ENCODE measurements around the gene CCR3. TPM values are rescaled to one million over a fixed set of nuclear protein-coding genes. Genes with fewer than 3 reads are reported as not detected.

The CCR3 gene
- total RNA-seq, 4 donors from 2014 or later, result not detected

GRCh38 chr3:46286947-46287565 is 44.8 kb downstream of the CCR3 start:
- TF ChIP-seq, protein P1, sequence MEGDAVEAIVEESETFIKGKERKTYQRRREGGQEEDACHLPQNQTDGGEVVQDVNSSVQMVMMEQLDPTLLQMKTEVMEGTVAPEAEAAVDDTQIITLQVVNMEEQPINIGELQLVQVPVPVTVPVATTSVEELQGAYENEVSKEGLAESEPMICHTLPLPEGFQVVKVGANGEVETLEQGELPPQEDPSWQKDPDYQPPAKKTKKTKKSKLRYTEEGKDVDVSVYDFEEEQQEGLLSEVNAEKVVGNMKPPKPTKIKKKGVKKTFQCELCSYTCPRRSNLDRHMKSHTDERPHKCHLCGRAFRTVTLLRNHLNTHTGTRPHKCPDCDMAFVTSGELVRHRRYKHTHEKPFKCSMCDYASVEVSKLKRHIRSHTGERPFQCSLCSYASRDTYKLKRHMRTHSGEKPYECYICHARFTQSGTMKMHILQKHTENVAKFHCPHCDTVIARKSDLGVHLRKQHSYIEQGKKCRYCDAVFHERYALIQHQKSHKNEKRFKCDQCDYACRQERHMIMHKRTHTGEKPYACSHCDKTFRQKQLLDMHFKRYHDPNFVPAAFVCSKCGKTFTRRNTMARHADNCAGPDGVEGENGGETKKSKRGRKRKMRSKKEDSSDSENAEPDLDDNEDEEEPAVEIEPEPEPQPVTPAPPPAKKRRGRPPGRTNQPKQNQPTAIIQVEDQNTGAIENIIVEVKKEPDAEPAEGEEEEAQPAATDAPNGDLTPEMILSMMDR (IDR thresholded peaks at IDR 0.05), result no peak
- no peak for TF ChIP-seq POLR2A (IDR thresholded peaks at IDR 0.05)
- Histone ChIP-seq H3K36me3 (no peaks in the 10 kb centered on the region), H3K27me3 (no peaks in the 10 kb centered on the region), H3K4me3 (no peak overlapping the region), H3K4me1 (no peaks in the 10 kb centered on the region), H3K27ac (no peak overlapping the region), H3K9me3 (no peaks in the 10 kb centered on the region)
- DNase-seq, result no peak

- Histone ChIP-seq H3K36me3 (no peaks in the 10 kb centered on the region), H3K9me3 (no peaks in the 10 kb centered on the region), H3K4me1 (peaks cover 0 to 9% (median 0%) of the 10 kb centered on the region in 4 donors), H3K27ac (no peak overlapping the region), H3K27me3 (no peaks in the 10 kb centered on the region), H3K4me3 (no peak overlapping the region)
- DNase-seq, result no peak
- TF ChIP-seq, protein P1 (IDR thresholded peaks at IDR 0.05), result no peak
- TF ChIP-seq POLR2A (IDR thresholded peaks at IDR 0.05), result no peak
These were observed 47.3 kb downstream of the CCR3 start for GRCh38 chr3:46289551-46289950.

DNA sequence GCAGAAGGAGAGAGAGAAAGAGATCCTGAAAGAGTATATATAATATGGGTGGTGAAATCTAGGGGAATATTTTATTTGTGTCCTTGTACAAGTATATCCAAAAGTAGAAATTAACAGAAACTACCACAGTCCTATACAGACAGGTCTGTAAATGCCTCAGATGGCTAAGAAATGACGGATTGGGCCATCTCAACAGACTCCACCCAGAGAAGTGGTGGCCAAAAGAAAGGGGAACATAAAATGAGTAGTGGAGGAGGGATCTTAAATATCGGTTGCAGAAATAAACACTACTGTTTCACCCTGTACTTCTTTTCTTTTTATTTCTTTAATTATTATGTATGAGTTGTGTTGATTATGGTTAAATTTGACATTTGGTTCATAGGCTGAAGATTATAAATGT is 47.7 kb downstream of the CCR3 start:
- no peak for DNase-seq
- TF ChIP-seq, protein P1 (IDR thresholded peaks at IDR 0.05), result no peak
- TF ChIP-seq POLR2A (IDR thresholded peaks at IDR 0.05), result no peak
- H3K4me3 ChIP-seq, result no peak overlapping the region
- no peaks in the 10 kb centered on the region for H3K27me3 ChIP-seq
- no peaks in the 10 kb centered on the region for H3K9me3 ChIP-seq
- no peaks in the 10 kb centered on the region for H3K36me3 ChIP-seq
- H3K27ac ChIP-seq, result no peak overlapping the region
- peaks cover 0 to 9% (median 0%) of the 10 kb centered on the region in 4 donors for H3K4me1 ChIP-seq

DNA sequence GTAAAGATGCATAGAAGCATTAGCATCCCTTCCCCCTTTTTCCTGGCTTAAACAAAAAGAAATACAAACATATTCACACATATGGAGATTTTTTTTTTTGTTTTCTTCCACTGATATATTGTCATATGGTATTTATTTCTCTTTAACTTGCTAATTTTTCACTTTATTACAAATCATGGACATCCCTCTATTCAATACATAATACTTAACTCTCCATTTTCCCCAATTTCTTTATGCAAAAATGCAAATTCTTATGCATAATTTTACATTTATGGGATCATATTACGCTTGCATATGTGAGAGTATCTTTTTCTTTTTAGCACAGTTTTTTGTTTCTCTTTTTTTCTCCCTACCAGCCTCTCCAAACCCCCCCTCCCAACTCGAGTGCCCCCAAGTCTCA is 48.8 kb downstream of the CCR3 start:
- no peaks in the 10 kb centered on the region for H3K27me3 ChIP-seq
- no peak for DNase-seq
- H3K4me1 ChIP-seq, result peaks cover 0 to 9% (median 0%) of the 10 kb centered on the region in 4 donors
- TF ChIP-seq, protein P1 (IDR thresholded peaks at IDR 0.05), result no peak
- TF ChIP-seq POLR2A (IDR thresholded peaks at IDR 0.05), result no peak
- no peak overlapping the region for H3K27ac ChIP-seq
- H3K36me3 ChIP-seq, result no peaks in the 10 kb centered on the region
- no peak overlapping the region for H3K4me3 ChIP-seq
- H3K9me3 ChIP-seq, result no peaks in the 10 kb centered on the region

- Histone ChIP-seq H3K27ac (peak overlapping the region in 2 of 4 donors; percentile 25 to 67), H3K4me1 (peaks cover 0 to 9% (median 0%) of the 10 kb centered on the region in 4 donors), H3K36me3 (no peaks in the 10 kb centered on the region), H3K4me3 (no peak overlapping the region), H3K27me3 (no peaks in the 10 kb centered on the region), H3K9me3 (no peaks in the 10 kb centered on the region)
- no peak for DNase-seq
- no peak for TF ChIP-seq POLR2A (IDR thresholded peaks at IDR 0.05)
- TF ChIP-seq, protein P1 (IDR thresholded peaks at IDR 0.05), result no peak
These were observed 50.9 kb downstream of the CCR3 start for GRCh38 chr3:46293035-46293724.
